DMS114 treated with DMSO at 0.1 percent for 48 hours (cell line): ENCODE results near the gene RFPL4A.

Source experiments
- DNase-seq: peaks from one replicate; lab custom pipeline; 2025; ENCODE audit not compliant: unreplicated experiment; lab: John Stamatoyannopoulos, UW

Gene RFPL4A

DNA sequence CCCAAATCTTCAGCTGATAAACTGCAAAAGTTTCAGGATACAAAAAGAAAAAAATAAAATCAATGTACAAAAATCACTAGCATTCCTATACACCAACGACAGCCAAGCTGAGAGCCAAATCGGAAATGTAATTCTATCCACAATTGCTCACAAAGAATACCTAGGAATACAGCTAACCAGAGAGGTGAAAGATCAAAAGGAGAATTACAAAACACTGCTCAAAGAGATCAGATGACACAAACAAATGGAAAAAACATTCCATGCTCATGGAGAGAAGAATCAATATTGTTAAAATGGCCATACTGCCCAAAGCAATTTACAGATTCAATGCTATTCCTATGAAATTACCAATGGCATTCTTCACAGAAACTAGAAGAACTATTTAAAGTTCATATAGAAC is 43.4 kb downstream of the RFPL4A start:
- no peak for DNase-seq

DNA sequence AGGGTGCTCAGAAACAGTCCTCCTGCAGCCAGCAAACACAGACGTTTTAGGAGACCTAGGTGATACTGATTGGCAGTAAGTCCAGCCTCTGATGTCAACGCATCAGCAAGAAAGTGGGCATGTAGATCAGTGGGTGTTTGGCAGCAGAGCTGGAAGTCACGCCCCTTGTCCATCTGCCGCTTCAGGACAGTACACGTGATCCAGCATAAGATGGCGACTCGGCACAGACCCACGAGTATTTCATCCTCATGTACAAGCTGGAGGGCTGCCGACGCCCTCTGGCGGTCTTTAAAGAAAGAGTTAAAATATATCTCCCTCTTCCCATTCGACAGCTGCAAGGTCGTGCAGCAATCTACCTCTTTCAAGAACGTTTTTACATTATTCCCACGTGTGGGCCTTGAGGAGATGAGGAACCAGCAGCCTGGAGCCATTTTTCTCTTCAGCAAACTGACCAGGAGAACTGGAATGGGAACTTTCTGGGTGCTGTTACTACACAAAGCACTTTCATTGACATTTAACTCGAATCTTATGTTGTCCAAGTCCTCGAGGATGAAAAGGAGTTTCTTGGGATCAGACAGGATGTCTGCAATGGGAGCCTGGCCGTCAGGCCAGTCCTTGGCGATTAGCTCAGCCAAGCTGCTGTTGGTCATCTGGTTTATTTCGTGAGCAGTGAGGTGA is 50.6 kb downstream of the RFPL4A start:
- DNase-seq = peak; percentile 72

GRCh38 chr19:55811340-55811739 is 52.4 kb downstream of the RFPL4A start:
- no peak for DNase-seq

DNA sequence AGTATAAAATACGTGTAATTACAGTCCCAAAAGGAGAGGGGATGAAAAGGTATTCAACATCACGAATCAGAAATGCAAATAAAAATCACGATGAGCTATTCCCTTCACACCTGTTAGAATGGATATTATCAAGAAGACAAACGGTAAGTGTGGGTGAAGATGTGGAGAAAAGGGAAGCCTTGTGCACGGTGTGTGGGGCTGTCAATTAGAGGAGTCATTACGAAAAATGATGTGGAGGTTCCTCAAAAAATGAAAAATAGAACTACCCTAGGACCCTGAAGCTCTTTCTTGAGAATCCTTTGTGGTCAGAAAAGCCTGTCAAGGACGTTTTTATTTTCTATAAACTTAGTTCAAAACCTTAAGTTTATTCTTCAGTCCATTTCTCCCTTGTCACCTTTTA is 53.6 kb downstream of the RFPL4A start:
- DNase-seq = no peak
